SK-N-SH (cell line): ENCODE measurements around the gene TRAF2. TPM values are rescaled to one million over a fixed set of nuclear protein-coding genes. Genes with fewer than 3 reads are reported as not detected.

Experiments
- CTCF ChIA-PET: fragments of 300-600, 350-600 bp; formaldehyde crosslinking; extraction: SDS; loops from one replicate; lab custom pipeline; 2021; lab: Yijun Ruan, JAX
- POLR2A ChIA-PET: fragments of 350-600 bp; sonication (Branson Sonifier 250); formaldehyde crosslinking; extraction: SDS; loops from one replicate; lab custom pipeline; 2020; ENCODE audit warnings: antibody characterized with exemption, inconsistent platforms; lab: Yijun Ruan, JAX
- DNase-seq: peaks from one replicate; pipeline ENCODE4 v3.0.0; 2012
- H2AFZ ChIP-seq: fragments of 200-600 bp; sonication (generic); 2 replicates; pipeline ENCODE4 v1.8.1; 2016; ENCODE audit warnings: antibody characterized with exemption, mild to moderate bottlenecking, low read depth
- H3F3A ChIP-seq: fragments of 200-600 bp; sonication (generic); replicated peaks from 2 replicates; pipeline ENCODE3; 2016; ENCODE audit warnings: antibody characterized with exemption, mild to moderate bottlenecking; ENCODE audit not compliant: insufficient read depth
- H3K27ac ChIP-seq, 2 experiments: fragments of 200-500 bp in 1 of 2; fragments of 200-600 bp in 1 of 2; sonication (Bioruptor generic) in 1 of 2; sonication (generic), shearing (Covaris generic) in 1 of 2; 2 replicates each; pipeline versions ENCODE4 v1.5.1 to v1.6.1; 2014 to 2016; ENCODE audit warnings: low read depth in 2 of 2, inconsistent platforms in 1 of 2, low read length in 1 of 2, mild to moderate bottlenecking in 1 of 2, mixed read lengths in 1 of 2
- H3K27me3 ChIP-seq: fragments of 200-600 bp; sonication (generic), shearing (Covaris generic); 2 replicates; pipeline ENCODE4 v1.6.1; 2016; ENCODE audit warnings: mixed run types; ENCODE audit not compliant: insufficient read depth
- H3K36me3 ChIP-seq, 2 experiments: fragments of 200-500 bp in 1 of 2; fragments of 200-600 bp in 1 of 2; sonication (Bioruptor generic) in 1 of 2; sonication (generic) in 1 of 2; replicated peaks in 1 of 2; 2 replicates each; pipeline versions ENCODE3 to v1.5.1; 2014 to 2016; ENCODE audit warnings: low read length in 1 of 2, mild to moderate bottlenecking in 1 of 2; ENCODE audit not compliant: insufficient read depth in 2 of 2, control insufficient read depth in 1 of 2
- H3K4me1 ChIP-seq, 2 experiments: fragments of 200-500 bp in 1 of 2; fragments of 200-600 bp in 1 of 2; sonication (Bioruptor generic) in 1 of 2; sonication (generic), shearing (Covaris generic) in 1 of 2; 2 replicates each; pipeline versions ENCODE4 v1.5.1 to v1.6.1; 2014 to 2016; ENCODE audit warnings: low read depth in 1 of 2, low read length in 1 of 2, mixed run types in 1 of 2; ENCODE audit not compliant: insufficient read depth in 2 of 2, control insufficient read depth in 1 of 2
- H3K4me2 ChIP-seq: fragments of 200-600 bp; sonication (generic), shearing (Covaris generic); 2 replicates; pipeline ENCODE4 v1.6.1; 2017; ENCODE audit warnings: mixed run types
- H3K4me3 ChIP-seq, 2 experiments: fragments of 200-500 bp in 1 of 2; fragments of 200-600 bp in 1 of 2; sonication (Bioruptor generic) in 1 of 2; sonication (generic), shearing (Covaris generic) in 1 of 2; 2 replicates each; pipeline versions ENCODE4 v1.5.1 to v1.8.1; 2014 to 2016; ENCODE audit warnings: low read depth in 2 of 2, inconsistent platforms in 1 of 2, low read length in 1 of 2, mild to moderate bottlenecking in 1 of 2, mixed read lengths in 1 of 2, moderate library complexity in 1 of 2
- H3K79me2 ChIP-seq: fragments of 200-600 bp; sonication (generic); 2 replicates; pipeline ENCODE4 v1.8.1; 2017; ENCODE audit warnings: mild to moderate bottlenecking; ENCODE audit not compliant: insufficient read depth
- H3K9ac ChIP-seq: fragments of 200-600 bp; sonication (generic); 2 replicates; pipeline ENCODE4 v1.6.1; 2017; ENCODE audit warnings: mixed run types
- H3K9me2 ChIP-seq: fragments of 200-600 bp; sonication (generic); 2 replicates; pipeline ENCODE4 v1.6.1; 2017; ENCODE audit warnings: mixed run types
- H3K9me3 ChIP-seq: fragments of 200-600 bp; sonication (generic); 2 replicates; pipeline ENCODE4 v1.6.1; 2017; ENCODE audit warnings: mixed run types, mild to moderate bottlenecking, moderate library complexity
- H4K20me1 ChIP-seq: fragments of 200-600 bp; sonication (generic); 2 replicates; pipeline ENCODE4 v1.6.1; 2017; ENCODE audit warnings: mild to moderate bottlenecking, mixed run types; ENCODE audit not compliant: insufficient read depth
- ELF1 ChIP-seq: IDR thresholded peaks from 2 replicates; pipeline ENCODE4 v1.4.0; 2012
- FOSL2 ChIP-seq: IDR thresholded peaks from 2 replicates; pipeline ENCODE4 v1.4.0; 2012; ENCODE audit warnings: low read depth, mild to moderate bottlenecking, moderate library complexity, borderline replicate concordance
- FOXJ3 ChIP-seq: sonication (generic); formaldehyde crosslinking; IDR thresholded peaks from 2 replicates; pipeline ENCODE4 v1.5.1; 2020; ENCODE audit warnings: mild to moderate bottlenecking, missing genetic modification reagents
- GABPA ChIP-seq: IDR thresholded peaks from 2 replicates; pipeline ENCODE4 v1.4.0; 2012; ENCODE audit warnings: low read depth, mild to moderate bottlenecking
- JUND ChIP-seq: IDR thresholded peaks from 2 replicates; pipeline ENCODE4 v1.4.0; 2012
- MEF2A ChIP-seq: IDR thresholded peaks from 2 replicates; pipeline ENCODE4 v1.4.0; 2012; ENCODE audit warnings: low read depth, borderline replicate concordance
- MXI1 ChIP-seq: IDR thresholded peaks from 2 replicates; pipeline ENCODE4 v1.6.1; 2012; ENCODE audit warnings: mild to moderate bottlenecking, low read depth, low read length, improper control_type of control experiment
- NRF1 ChIP-seq: IDR thresholded peaks from 2 replicates; pipeline ENCODE4 v1.6.1; 2012; ENCODE audit warnings: low read depth, mild to moderate bottlenecking, low read length
- PBX3 ChIP-seq: IDR thresholded peaks from 2 replicates; pipeline ENCODE4; 2012
- RAD21 ChIP-seq: IDR thresholded peaks from 2 replicates; pipeline ENCODE4 v1.6.1; 2012; ENCODE audit warnings: mild to moderate bottlenecking, low read length
- RFX5 ChIP-seq: IDR thresholded peaks from 2 replicates; pipeline ENCODE4 v1.6.1; 2012; ENCODE audit warnings: mild to moderate bottlenecking, improper control_type of control experiment, low read length
- SIN3A ChIP-seq: IDR thresholded peaks from 2 replicates; pipeline ENCODE4 v1.6.1; 2012; ENCODE audit warnings: low read depth, mild to moderate bottlenecking, low read length, moderate library complexity, borderline replicate concordance
- SMC3 ChIP-seq: IDR thresholded peaks from 2 replicates; pipeline ENCODE4 v1.6.1; 2012; ENCODE audit warnings: low read depth, low read length, improper control_type of control experiment
- TAF1 ChIP-seq: IDR thresholded peaks from 2 replicates; pipeline ENCODE4 v1.6.1; 2012; ENCODE audit warnings: low read depth, mild to moderate bottlenecking, low read length, moderate library complexity, borderline replicate concordance
- TCF12 ChIP-seq: IDR thresholded peaks from 2 replicates; pipeline ENCODE4 v1.4.0; 2012
- TEAD4 ChIP-seq: IDR thresholded peaks from 2 replicates; pipeline ENCODE4 v1.4.0; 2012; ENCODE audit warnings: mild to moderate bottlenecking, borderline replicate concordance; ENCODE audit not compliant: insufficient read depth
- YY1 ChIP-seq: IDR thresholded peaks from 2 replicates; pipeline ENCODE4 v1.4.0; 2012; ENCODE audit warnings: low read depth, mild to moderate bottlenecking
- WGBS: methylation state at CpG from one replicate; pipeline ENCODE4 v1.1.6; 2017; ENCODE audit warnings: low lambda C conversion rate; 5-methylcytosine and 5-hydroxymethylcytosine counted together
- polyA plus RNA-seq, 3 experiments: library from polyadenylated mRNA; depleted of rRNA; stranded (reverse); fragments of >200 nt; gene quantifications; 2 replicates each; pipeline ENCODE4 v1.2.3, GENCODE V29; 2012

The TRAF2 gene
- polyA plus RNA-seq, 1 of the 3 experiments (the other 2 are of a cell fraction) = 15.4 TPM

GRCh38 chr9:136968333-136969127, 82.2 kb downstream of the TRAF2 start:
- H3K9me2 ChIP-seq = no peaks in the 10 kb centered on the region
- no peaks in the 10 kb centered on the region for H4K20me1 ChIP-seq
- no peaks in the 10 kb centered on the region for H3F3A ChIP-seq
- H3K27me3 ChIP-seq = no peaks in the 10 kb centered on the region
- no peak for DNase-seq
- no peak overlapping the region for H3K27ac ChIP-seq
- H3K9me3 ChIP-seq = no peaks in the 10 kb centered on the region
- TF ChIP-seq ELF1 = no peak
- TF ChIP-seq RAD21 = no peak
- no peak for TF ChIP-seq SIN3A
- no peak for TF ChIP-seq JUND
- ChIA-PET POLR2A (no interaction called here), CTCF (interaction anchor here (1.1 to 1.8 kb wide), 3 partner anchors 21 to 67 kb away, joined by 3 to 4 read pairs (median 3); no protein-coding TSS in a partner anchor)
- H2AFZ ChIP-seq = no peak overlapping the region
- H3K9ac ChIP-seq = no peak overlapping the region
- no peaks in the 10 kb centered on the region for H3K79me2 ChIP-seq
- H3K4me3 ChIP-seq = no peak overlapping the region
- peaks cover 0 to 2% of the 10 kb centered on the region in 2 experiments; a peak in 1 of 4 replicates for H3K4me1 ChIP-seq
- WGBS = 91% methylated on average over 7 of the region's 17 CpGs
- no peaks in the 10 kb centered on the region for H3K36me3 ChIP-seq
- H3K4me2 ChIP-seq = no peak overlapping the region

GRCh38 chr9:136969150-136969549, 82.8 kb downstream of the TRAF2 start:
- POLR2A ChIA-PET = no interaction called here
- DNase-seq = no peak
- H3K27me3 ChIP-seq = no peaks in the 10 kb centered on the region
- H3K4me2 ChIP-seq = no peak overlapping the region
- H3K4me3 ChIP-seq = no peak overlapping the region
- no peak overlapping the region for H3K9ac ChIP-seq
- H3K9me2 ChIP-seq = no peaks in the 10 kb centered on the region
- no peaks in the 10 kb centered on the region for H3K9me3 ChIP-seq
- CTCF ChIA-PET = interaction anchor here (1.1 to 1.8 kb wide), 3 partner anchors 21 to 66 kb away, joined by 3 to 4 read pairs (median 3); no protein-coding TSS in a partner anchor
- 69% methylated on average over 11 of the region's 17 CpGs for WGBS
- no peaks in the 10 kb centered on the region for H3F3A ChIP-seq
- H3K27ac ChIP-seq = no peak overlapping the region
- peaks cover 0 to 2% of the 10 kb centered on the region in 2 experiments; a peak in 1 of 4 replicates for H3K4me1 ChIP-seq
- TF ChIP-seq ELF1 (no peak), FOSL2 (no peak), MXI1 (no peak), NRF1 (no peak), RFX5 (no peak), RAD21 (no peak), PBX3 (no peak), TEAD4 (no peak), FOXJ3 (CRISPR knock-in tag) (no peak), TCF12 (no peak), GABPA (no peak), MEF2A (no peak), TAF1 (no peak), SMC3 (no peak), YY1 (no peak)
- no peaks in the 10 kb centered on the region for H4K20me1 ChIP-seq
- H2AFZ ChIP-seq = no peak overlapping the region
- no peaks in the 10 kb centered on the region for H3K79me2 ChIP-seq
- no peaks in the 10 kb centered on the region for H3K36me3 ChIP-seq
